OCI-LY1 (cell line): ENCODE data around the gene PRCD.

Experiments
- H2AFZ ChIP-seq: fragments of 200-600 bp; sonication (generic), shearing (Covaris generic); 2 replicates; pipeline ENCODE4 v1.6.0; 2014; ENCODE audit warnings: antibody characterized with exemption, mild to moderate bottlenecking, low read length
- H3F3A ChIP-seq: fragments of 200-600 bp; sonication (generic), shearing (Covaris generic); 2 replicates; pipeline ENCODE4 v1.6.0; 2014; ENCODE audit warnings: mild to moderate bottlenecking, antibody characterized with exemption, low read length, moderate library complexity; ENCODE audit not compliant: insufficient read depth
- H3K27ac ChIP-seq: fragments of 200-600 bp; sonication (generic); 2 replicates; pipeline ENCODE4 v1.5.1; 2014; ENCODE audit warnings: low read length, mixed run types, mild to moderate bottlenecking, low read depth; ENCODE audit not compliant: poor library complexity, severe bottlenecking
- H3K27me3 ChIP-seq: fragments of 200-600 bp; sonication (generic); 2 replicates; pipeline ENCODE4 v1.6.0; 2014; ENCODE audit warnings: antibody characterized with exemption, mild to moderate bottlenecking, low read length, moderate library complexity; ENCODE audit not compliant: insufficient read depth
- H3K36me3 ChIP-seq: fragments of 200-600 bp; sonication (generic); 2 replicates; pipeline ENCODE4 v1.6.1; 2014; ENCODE audit warnings: mild to moderate bottlenecking, antibody characterized with exemption, low read length, moderate library complexity, mixed read lengths; ENCODE audit not compliant: insufficient read depth
- H3K4me1 ChIP-seq: fragments of 200-600 bp; sonication (generic); 2 replicates; pipeline ENCODE4 v1.5.1; 2014; ENCODE audit warnings: mild to moderate bottlenecking, low read length, moderate library complexity; ENCODE audit not compliant: insufficient read depth, severe bottlenecking
- H3K4me2 ChIP-seq: fragments of 200-600 bp; sonication (generic), shearing (Covaris generic); 2 replicates; pipeline ENCODE4 v1.6.1; 2014; ENCODE audit warnings: low read length
- H3K4me3 ChIP-seq: fragments of 200-600 bp; sonication (generic); 2 replicates; pipeline ENCODE4 v1.5.1; 2014; ENCODE audit warnings: low read length, low read depth, mild to moderate bottlenecking, mixed read lengths; ENCODE audit not compliant: poor library complexity, severe bottlenecking
- H3K79me2 ChIP-seq: fragments of 200-600 bp; shearing (Covaris generic); 2 replicates; pipeline ENCODE4 v1.6.1; 2016; ENCODE audit warnings: mixed run types, low read length, mixed read lengths; ENCODE audit not compliant: insufficient read depth
- H3K9ac ChIP-seq: fragments of 200-600 bp; sonication (generic), shearing (Covaris generic); 2 replicates; pipeline ENCODE4 v1.6.1; 2014; ENCODE audit warnings: mild to moderate bottlenecking, low read length, mixed read lengths
- H3K9me2 ChIP-seq: fragments of 200-600 bp; sonication (generic), shearing (Covaris generic); 2 replicates; pipeline ENCODE4 v1.6.1; 2014; ENCODE audit warnings: low read depth, mild to moderate bottlenecking, low read length, mixed read lengths
- H3K9me3 ChIP-seq: fragments of 200-600 bp; shearing (Covaris generic); 2 replicates; pipeline ENCODE4 v1.6.1; 2014; ENCODE audit warnings: low read length, mixed read lengths
- H4K20me1 ChIP-seq: fragments of 200-600 bp; sonication (generic), shearing (Covaris generic); 2 replicates; pipeline ENCODE4 v1.6.0; 2016; ENCODE audit warnings: mild to moderate bottlenecking, low read length; ENCODE audit not compliant: insufficient read depth
- CTCF ChIP-seq: fragments of 200-600 bp; sonication (generic), shearing (Covaris generic); IDR thresholded peaks from 2 replicates; pipeline ENCODE4 v1.5.1; 2017; ENCODE audit warnings: mild to moderate bottlenecking, antibody characterized with exemption, low read length, moderate library complexity, mixed read lengths
- EZH2 ChIP-seq: fragments of 200-600 bp; sonication (generic), shearing (Covaris generic); IDR thresholded peaks from 2 replicates; pipeline ENCODE4 v1.8.0; 2017; ENCODE audit warnings: borderline replicate concordance, mixed run types, mild to moderate bottlenecking, antibody characterized with exemption, low read length, moderate library complexity, mixed read lengths

Gene PRCD

GRCh38 chr17:76542984-76543383 lies 3.1 kb downstream of the PRCD start:
- Histone ChIP-seq H3K27me3 (peaks cover 5% of the 10 kb centered on the region), H3F3A (no peaks in the 10 kb centered on the region), H3K9ac (no peak overlapping the region), H3K9me3 (no peaks in the 10 kb centered on the region), H3K79me2 (no peaks in the 10 kb centered on the region), H2AFZ (no peak overlapping the region), H3K36me3 (no peaks in the 10 kb centered on the region), H3K27ac (no peak overlapping the region), H3K4me2 (no peak overlapping the region), H3K4me1 (no peaks in the 10 kb centered on the region), H4K20me1 (no peaks in the 10 kb centered on the region), H3K9me2 (no peaks in the 10 kb centered on the region), H3K4me3 (no peak overlapping the region)
- TF ChIP-seq CTCF (no peak), EZH2 (no peak)

- Histone ChIP-seq H3K79me2 (no peaks in the 10 kb centered on the region), H3K4me2 (no peak overlapping the region), H3K27ac (no peak overlapping the region), H3K9ac (no peak overlapping the region), H2AFZ (no peak overlapping the region), H3K27me3 (peaks cover 5% of the 10 kb centered on the region), H3K4me1 (no peaks in the 10 kb centered on the region), H3K4me3 (no peak overlapping the region), H3K36me3 (no peaks in the 10 kb centered on the region), H3F3A (no peaks in the 10 kb centered on the region), H4K20me1 (no peaks in the 10 kb centered on the region), H3K9me2 (no peaks in the 10 kb centered on the region), H3K9me3 (no peaks in the 10 kb centered on the region)
- no peak for TF ChIP-seq CTCF
- no peak for TF ChIP-seq EZH2
Measured at GRCh38 chr17:76543482-76543825, 3.6 kb downstream of the PRCD start.

- no peaks in the 10 kb centered on the region for H3K36me3 ChIP-seq
- no peaks in the 10 kb centered on the region for H3K9me3 ChIP-seq
- H3K9me2 ChIP-seq: no peaks in the 10 kb centered on the region
- H3F3A ChIP-seq: no peaks in the 10 kb centered on the region
- H4K20me1 ChIP-seq: no peaks in the 10 kb centered on the region
- no peak overlapping the region for H2AFZ ChIP-seq
- no peak overlapping the region for H3K9ac ChIP-seq
- H3K79me2 ChIP-seq: no peaks in the 10 kb centered on the region
- no peak for TF ChIP-seq EZH2
- no peak for TF ChIP-seq CTCF
- H3K4me2 ChIP-seq: no peak overlapping the region
- no peak overlapping the region for H3K4me3 ChIP-seq
- H3K4me1 ChIP-seq: no peaks in the 10 kb centered on the region
- peaks cover 5% of the 10 kb centered on the region for H3K27me3 ChIP-seq
- H3K27ac ChIP-seq: no peak overlapping the region
Measured at GRCh38 chr17:76543826-76544545, 4.1 kb downstream of the PRCD start.
